ENCODE data around the gene ZNF782. TPM values are rescaled to one million over a fixed set of nuclear protein-coding genes. Genes with fewer than 3 reads are reported as not detected.
A peak's percentile ranks its signal among the peaks of the same experiment; 100 is the strongest.

ZNF782 gene
- total RNA-seq, 1 experiment from 2014 or later, result 4.9 TPM

DNA sequence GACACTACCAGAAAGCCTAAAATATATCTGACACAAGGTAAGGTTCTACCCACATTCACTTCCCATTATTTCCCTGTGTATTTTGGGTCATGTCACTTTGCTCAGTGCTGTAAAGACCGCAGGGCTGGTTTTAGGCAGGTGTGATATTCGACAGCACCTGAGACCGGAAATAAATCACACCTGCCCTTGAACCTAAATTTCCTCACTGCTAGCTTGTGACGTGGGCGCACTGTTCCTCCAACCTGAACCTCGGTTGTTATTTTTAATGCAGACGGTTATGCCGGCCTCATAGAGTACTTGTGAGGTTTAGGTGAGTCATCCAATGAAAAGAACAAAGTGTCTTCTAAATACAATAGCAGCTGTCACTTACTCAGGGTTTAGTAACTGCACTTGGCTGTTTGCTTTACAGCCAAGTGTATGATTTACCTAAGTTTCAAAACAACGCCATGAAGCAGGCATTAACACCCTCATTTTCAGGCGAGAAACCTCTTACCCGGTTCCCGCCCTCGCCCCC is 20.7 kb upstream of the ZNF782 start:
- no peak overlapping the region for H2BK12ac ChIP-seq (ENCODE audit: insufficient read length, low read depth, low read length)
- no peak overlapping the region for H2BK20ac ChIP-seq (ENCODE audit: low read depth, low read length, poor library complexity, severe bottlenecking)
- WGBS (ENCODE audit: extremely low coverage, insufficient read length, low lambda C conversion rate), result no CpG with 5 or more reads among the region's 13 CpGs
- H3K4me1 Mint-ChIP-seq, result peaks cover 7 to 14% of the 10 kb centered on the region in 2 experiments
- no peak overlapping the region for H3K18ac ChIP-seq (ENCODE audit: insufficient read length, low read depth, low read length)
- no peak overlapping the region for H2AK5ac ChIP-seq (ENCODE audit: insufficient read length, low read length)
- H3K79me1 ChIP-seq (ENCODE audit: insufficient read depth, low read depth, low read length, poor library complexity, severe bottlenecking), result no peaks in the 10 kb centered on the region
- H3K36me3 Mint-ChIP-seq (ENCODE audit: insufficient read depth in 1 of 3, low read depth in 3 of 3), result no peaks in the 10 kb centered on the region
- H3K23me2 ChIP-seq (ENCODE audit: insufficient read length, low read depth, low read length, poor library complexity, severe bottlenecking), result peaks cover 5% of the 10 kb centered on the region
- H3K9ac ChIP-seq (ENCODE audit: extremely low read depth, insufficient read length, low read length), result no peak overlapping the region
- H3K23ac ChIP-seq (ENCODE audit: insufficient read length, low read depth, low read length), result no peak overlapping the region
- no peak overlapping the region for H3K4ac ChIP-seq (ENCODE audit: low read depth, low read length)
- no peak for TF ChIP-seq CTCF (conservative IDR thresholded peaks at IDR 0.05)
- H3K4me1 ChIP-seq (ENCODE audit: insufficient read depth, low read length), result 0 out of 2 replicates have a peak, but pooled peaks cover 3% of the 10 kb centered on the region
- H3T11ph ChIP-seq (ENCODE audit: low read length), result no peak overlapping the region
- H3K56ac ChIP-seq (ENCODE audit: insufficient read length, low read depth, low read length), result no peak overlapping the region
- no peaks in the 10 kb centered on the region for H3K79me2 ChIP-seq (ENCODE audit: insufficient read depth, low read length)
- H4K20me1 ChIP-seq (ENCODE audit: control insufficient read depth, insufficient read depth, insufficient read length), result no peaks in the 10 kb centered on the region
- peaks cover 24% of the 10 kb centered on the region for H3K27me3 Mint-ChIP-seq (ENCODE audit: low read depth)
- H2BK5ac ChIP-seq (ENCODE audit: insufficient read length, low read length), result no peak overlapping the region
- no peak overlapping the region for H4K91ac ChIP-seq (ENCODE audit: insufficient read length, low read depth, low read length)
- H3K9me3 Mint-ChIP-seq, result no peaks in the 10 kb centered on the region
- peak overlapping the region; percentile 60 for H3K4me2 ChIP-seq (ENCODE audit: insufficient read depth, insufficient read length, low read length)
- no peak overlapping the region for H3K14ac ChIP-seq (ENCODE audit: insufficient read depth, low read length)
- DNase-seq, result no peak
- H3K9me3 ChIP-seq (ENCODE audit: control insufficient read depth, low read depth, low read length), result no peaks in the 10 kb centered on the region
- no peak overlapping the region for H2AFZ ChIP-seq (ENCODE audit: low read length)
- H4K8ac ChIP-seq (replicated peaks; ENCODE audit: insufficient read length, low read depth, low read length), result no peak overlapping the region
- peak overlapping the region in 1 of 3 experiments; percentile 94; a peak in 2 of 7 replicates for H3K27ac Mint-ChIP-seq
- no peak overlapping the region for H4K5ac ChIP-seq (ENCODE audit: insufficient read length, low read depth, low read length)
- H2BK15ac ChIP-seq (ENCODE audit: low read depth, low read length), result no peak overlapping the region
- peaks cover 5% of the 10 kb centered on the region; the same call in 1 of the 2 replicates for H3K27me3 ChIP-seq (ENCODE audit: insufficient read depth, low read length)
- H3K27ac ChIP-seq (ENCODE audit: insufficient read length, low read depth, low read length), result no peak overlapping the region
- no peak overlapping the region for H2BK120ac ChIP-seq (ENCODE audit: low read depth, low read length, poor library complexity, severe bottlenecking)
- H3K4me3 Mint-ChIP-seq, result peak overlapping the region; percentile 81 to 85
